NCI-H146 (cell line): ENCODE results near the gene KLHL30.
A peak's percentile ranks its signal among the peaks of the same experiment; 100 is the strongest.
"Not testable (repeated sequence)": the region's sequence is repeated elsewhere in the genome, so short reads cannot be mapped to it uniquely, and the experiment has no call there.

ENCODE experiments used
- DNase-seq: peaks from one replicate; lab custom pipeline; 2025; lab: John Stamatoyannopoulos, UW

Gene KLHL30

DNA sequence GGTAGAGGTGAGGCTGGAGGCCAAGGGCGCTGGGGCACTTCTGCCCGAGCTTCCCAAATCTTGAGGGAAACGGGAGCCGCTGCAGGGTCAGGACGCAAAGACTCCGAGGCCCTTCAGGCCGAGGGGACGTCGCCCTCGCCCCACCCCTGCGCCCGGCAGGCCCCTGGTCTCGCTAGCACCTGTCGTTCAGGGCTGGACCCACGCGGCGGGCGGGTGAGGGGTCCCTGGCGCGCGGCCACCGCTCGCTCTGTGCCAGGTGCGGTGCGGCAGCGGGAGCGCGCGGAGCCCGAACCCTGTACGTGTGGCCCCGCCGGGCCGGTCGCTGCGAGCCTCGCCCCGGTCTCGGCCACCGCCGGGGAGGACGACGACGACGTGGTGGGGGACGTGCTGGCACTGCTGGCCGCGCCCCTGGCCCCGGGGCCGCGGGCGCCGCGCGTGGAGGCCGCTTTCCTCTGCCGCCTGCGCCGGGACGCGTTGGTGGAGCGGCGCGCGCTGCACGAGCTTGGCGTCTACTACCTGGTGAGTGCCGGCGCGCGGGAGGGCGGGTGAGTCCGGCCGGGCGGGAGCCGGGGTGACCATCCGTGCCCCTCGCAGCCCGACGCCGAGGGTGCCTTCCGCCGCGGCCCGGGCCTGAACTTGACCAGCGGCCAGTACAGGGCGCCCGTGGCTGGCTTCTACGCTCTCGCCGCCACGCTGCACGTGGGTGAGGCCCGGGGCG, 25.2 kb downstream of the KLHL30 start:
- peak; percentile 54 for DNase-seq

GRCh38 chr2:238164906-238165287, 26.4 kb downstream of the KLHL30 start:
- DNase-seq: no peak

GRCh38 chr2:238165288-238165921, 26.9 kb downstream of the KLHL30 start:
- DNase-seq: no peak

DNA sequence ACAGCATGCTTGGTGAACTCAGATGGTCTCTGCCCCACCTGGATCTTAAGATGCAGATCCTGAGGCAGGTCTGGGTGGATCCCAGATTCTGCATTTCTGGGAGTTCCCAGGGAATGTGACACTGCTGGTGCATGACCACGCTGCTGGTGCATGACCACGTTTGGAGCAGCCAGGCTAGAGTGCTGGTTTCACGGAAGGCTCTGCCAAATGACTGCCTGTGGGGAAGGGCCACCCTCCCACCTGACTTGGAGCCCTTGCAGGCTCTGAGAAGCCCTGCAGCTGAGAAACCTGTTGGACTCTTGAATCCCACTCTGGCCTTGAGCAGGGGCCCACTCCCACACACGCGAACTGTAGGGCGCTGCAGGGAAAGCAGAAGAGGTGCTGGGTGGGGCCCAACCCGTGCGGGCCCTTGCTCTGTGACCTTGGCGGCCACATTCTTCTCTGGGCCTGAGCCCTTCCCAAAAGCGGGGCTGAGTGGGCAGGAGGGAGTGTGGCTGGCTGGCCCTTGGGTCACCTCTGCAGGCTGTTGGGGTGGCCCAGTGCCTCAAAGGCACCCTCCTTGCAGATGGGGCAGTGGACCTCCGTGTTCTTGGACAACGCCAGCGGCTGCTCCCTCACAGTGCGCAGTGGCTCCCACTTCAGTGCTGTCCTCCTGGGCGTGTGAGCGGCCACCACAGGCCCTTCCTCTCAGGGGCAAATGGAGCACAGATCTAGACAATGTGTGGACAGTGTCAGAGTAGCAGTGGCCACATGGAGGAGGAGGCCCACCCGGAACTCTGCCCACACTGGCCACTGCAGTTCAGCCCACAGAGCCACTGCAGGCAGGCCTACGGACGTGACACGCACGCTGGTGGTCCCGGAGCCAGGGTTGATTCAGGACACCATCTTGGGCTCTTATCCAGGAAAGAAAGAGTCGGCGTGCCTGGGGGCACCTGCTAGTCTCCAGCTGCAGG, 28.2 kb downstream of the KLHL30 start:
- DNase-seq: no peak

GRCh38 chr2:238167344-238167715, 28.9 kb downstream of the KLHL30 start:
- DNase-seq: no peak

DNA sequence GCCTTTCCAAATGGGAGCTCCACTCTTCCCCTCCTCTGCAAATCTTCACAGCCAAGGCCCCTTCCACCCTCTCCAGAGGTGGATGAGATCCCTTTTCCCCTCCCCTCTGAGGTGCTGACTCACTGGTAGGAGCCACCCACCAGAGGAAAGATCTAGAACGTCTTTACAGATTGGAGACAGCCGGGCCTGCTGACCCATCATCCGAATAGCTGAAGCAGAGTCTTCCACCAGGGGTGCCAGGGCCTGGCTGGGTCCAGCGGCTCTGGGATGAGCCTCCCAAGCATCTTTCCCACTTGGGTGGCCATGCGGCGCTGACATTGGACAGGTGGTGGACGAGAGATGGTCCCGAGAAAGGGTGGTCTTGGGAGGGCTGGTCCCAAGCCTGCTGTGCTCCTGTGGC, 29.3 kb downstream of the KLHL30 start:
- no peak for DNase-seq

GRCh38 chr2:238168196-238169047, 30.0 kb downstream of the KLHL30 start:
- DNase-seq: no peak

DNA sequence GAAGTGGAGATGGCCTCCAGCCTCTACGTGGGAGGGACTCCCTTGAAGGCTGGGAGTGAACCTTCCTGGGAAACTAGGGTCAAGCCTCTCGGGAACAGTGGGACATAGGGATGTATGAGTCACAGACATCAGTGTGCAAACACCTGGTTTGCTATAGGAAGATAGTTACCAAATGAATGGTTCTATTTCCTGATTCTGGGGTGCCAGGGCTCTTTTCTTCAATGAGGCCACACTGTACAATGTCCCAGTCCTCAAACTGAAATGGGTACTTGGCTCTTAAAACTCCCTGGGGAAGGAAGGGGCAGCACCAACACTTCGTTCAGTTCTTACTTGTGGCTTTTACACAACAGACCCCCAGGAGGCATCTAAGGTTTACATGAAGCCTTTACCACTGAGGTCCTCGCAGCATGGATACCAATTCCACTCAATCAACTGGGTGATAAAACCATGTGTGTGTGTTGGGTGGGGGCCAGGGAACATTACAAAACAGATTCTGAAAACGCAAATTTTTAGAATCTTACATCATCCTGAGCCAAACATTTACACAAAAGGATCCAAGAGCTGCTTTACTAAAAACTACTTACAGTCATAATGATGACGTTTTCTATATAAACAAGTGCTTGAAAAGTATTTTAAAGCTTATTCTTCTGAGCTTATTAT, 30.7 kb downstream of the KLHL30 start:
- DNase-seq: no peak

GRCh38 chr2:238169708-238170251, 31.3 kb downstream of the KLHL30 start:
- no peak for DNase-seq

DNA sequence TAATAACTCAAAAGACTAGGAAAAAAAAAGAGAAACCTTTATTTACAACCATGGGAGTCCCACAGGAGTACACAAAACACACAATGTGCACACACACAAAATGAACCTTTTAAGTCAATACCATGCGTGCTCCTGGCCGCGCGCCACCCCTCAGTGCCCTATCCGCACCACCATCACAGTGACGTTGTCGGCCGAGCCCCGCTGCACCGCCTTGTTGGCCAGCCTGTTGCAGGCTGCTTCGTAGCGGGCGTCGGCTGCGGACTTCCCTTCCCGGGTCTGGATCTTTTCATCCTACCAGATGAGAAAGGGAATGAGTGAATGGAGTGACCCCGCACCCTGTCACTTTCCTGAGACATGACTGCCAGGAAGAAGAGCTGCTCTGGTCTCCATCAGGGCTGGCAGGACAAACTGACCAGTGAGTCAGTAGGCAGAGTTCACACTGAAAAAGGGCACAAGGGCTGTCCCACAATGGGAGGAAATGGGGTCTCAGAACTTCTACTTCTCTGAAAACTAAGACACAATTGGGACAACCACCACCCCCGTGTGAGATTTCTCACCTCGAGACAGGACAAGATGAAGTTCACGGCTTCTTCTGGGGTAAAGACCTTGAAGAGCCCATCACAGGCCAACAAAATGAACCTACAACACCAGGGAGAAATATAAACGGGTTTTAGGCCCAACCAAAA, 32.1 kb downstream of the KLHL30 start:
- no peak for DNase-seq

DNA sequence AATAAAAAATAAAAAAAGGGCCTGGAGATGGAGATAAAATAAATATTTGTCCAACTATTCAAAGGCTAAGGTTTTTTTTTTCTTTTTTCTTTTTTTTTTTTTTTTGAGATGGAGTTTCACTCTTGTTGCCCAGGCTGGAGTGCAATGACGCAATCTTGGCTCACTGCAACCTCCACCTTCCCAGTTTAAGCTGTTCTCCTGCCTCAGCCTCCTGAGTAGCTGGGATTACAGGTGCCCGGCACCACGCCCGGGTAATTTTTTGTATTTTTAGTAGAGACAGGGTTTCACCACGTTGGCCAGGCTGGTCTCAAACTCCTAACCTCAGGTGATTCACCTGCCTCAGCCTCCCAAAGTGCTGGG, 32.6 kb downstream of the KLHL30 start:
- not testable (repeated sequence) for DNase-seq

GRCh38 chr2:238171575-238172187, 33.2 kb downstream of the KLHL30 start:
- DNase-seq: no peak

DNA sequence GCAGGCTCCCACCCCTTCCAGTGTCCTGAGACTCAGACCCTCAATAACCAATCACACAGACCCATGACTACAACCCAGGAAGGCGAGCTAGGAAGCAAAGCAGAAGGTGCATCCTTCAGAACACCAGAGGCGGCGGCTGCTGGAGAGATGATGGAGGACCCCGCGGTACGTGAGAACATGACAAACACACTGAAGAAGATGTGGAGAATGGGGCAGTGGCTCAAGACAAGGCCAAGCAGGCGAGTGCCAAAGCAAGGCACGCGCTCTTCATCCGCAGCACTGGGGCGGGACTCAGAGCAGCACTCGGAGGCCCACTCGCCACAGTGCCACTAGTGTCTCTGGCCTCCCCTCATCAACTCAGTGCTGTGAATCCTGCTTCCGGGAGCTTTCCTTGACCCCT, 34.0 kb downstream of the KLHL30 start:
- DNase-seq: no peak

- no peak for DNase-seq
Observed at GRCh38 chr2:238173692-238174091, 35.2 kb downstream of the KLHL30 start.

GRCh38 chr2:238174291-238174690, 35.8 kb downstream of the KLHL30 start:
- no peak for DNase-seq

DNA sequence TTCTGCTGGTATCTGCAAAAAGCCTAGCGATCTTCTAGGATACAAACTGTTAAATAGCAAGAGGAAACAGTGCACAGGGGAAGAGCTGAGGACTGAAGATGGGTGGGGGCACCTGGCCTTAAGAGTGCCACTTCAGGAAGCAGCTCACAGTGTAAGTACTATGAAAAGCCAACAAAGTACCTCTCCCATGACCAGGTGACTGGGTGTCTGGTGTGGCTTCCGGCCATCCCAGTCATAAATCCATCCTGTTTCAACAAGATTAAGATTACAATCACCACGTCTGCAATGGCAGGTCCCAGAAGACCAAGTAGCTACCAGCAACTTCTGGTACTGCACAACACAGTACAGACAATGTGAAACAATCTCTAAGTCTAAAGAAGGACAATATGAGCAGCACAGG, 36.2 kb downstream of the KLHL30 start:
- no peak for DNase-seq

DNA sequence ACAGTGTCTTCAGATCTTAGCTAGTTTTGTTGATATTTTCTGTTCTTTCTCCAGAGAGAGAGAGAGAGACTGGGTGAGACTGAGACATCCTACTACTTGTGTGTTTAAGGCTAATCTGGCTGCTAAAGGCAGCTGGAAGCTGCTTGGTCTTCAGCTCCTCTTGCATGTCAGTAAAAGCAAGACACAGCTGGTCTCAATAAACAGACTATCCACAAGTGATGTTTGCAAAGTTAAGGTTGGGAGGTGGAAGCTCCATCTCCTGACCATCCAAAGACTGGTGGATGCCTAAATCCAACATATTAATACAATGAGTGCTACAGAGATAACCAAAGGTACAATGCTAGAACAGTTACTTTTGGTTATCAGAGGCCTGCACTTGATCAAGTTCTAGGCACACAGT, 38.1 kb downstream of the KLHL30 start:
- no peak for DNase-seq

DNA sequence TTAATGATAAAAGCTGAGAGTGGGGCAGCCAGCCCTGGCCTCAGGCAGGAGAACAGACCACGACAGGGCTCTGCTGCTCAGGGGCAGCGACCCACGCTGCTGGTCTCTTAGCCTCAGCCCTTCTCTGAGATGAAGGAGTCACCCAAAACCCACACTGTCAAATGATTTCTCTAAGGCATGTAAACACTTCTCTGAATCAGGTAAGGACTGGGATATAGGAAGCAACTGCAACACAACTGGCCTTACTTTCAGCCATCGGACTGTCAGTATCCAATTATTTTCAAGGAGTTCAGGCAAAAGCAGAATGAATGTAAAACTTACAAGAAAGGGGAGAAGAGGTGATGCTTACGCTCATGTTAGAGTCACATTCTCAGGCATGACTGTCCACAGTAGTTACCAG, 42.1 kb downstream of the KLHL30 start:
- DNase-seq: no peak

DNA sequence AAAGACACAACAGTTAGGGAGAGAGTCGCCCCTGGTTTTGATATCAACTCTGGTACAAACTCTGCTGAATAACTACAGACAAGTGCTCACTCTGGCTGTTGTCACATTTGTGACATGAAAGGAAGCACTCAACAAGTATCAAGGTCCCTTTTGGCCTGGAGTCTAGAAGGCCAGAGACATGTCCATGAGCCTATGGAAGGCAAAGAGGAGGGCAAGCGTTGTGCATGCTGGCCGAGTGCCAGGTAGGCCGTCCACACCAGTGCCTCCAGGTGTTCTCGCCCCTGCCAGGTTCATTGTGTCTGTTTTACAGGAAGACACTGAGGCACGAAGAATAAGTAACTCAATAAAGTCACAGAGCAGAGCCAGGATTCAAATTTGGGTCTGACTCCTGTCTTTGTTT, 43.9 kb downstream of the KLHL30 start:
- no peak for DNase-seq

DNA sequence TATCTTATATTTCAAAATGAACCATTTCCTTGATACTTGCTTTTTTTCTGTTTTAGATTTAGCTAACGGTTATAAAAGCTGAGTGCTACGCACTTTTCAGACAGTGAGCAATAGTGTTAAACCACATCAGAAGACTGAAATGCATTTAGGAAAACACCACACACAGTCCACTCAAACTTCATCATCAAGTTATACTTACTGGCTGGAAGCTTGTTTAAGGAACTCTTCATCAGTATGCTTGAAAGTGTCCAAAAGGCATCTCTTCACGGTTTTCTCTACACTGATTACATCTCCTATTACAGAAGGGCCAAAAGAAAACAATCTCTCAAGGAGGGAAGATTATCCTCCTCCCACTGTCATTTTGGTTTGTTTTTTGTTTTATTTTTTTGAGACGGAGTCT, 45.4 kb downstream of the KLHL30 start:
- no peak for DNase-seq
